ENCODE results near the gene TNFRSF18. TPM values are rescaled to one million over a fixed set of nuclear protein-coding genes. Genes with fewer than 3 reads are reported as not detected.
A peak's percentile ranks its signal among the peaks of the same experiment; 100 is the strongest.

The TNFRSF18 gene
- total and polyA plus RNA-seq, 5 experiments from 2014 or later: 1.5 to 2.3 (median 1.6) TPM; not detected in 2

DNA sequence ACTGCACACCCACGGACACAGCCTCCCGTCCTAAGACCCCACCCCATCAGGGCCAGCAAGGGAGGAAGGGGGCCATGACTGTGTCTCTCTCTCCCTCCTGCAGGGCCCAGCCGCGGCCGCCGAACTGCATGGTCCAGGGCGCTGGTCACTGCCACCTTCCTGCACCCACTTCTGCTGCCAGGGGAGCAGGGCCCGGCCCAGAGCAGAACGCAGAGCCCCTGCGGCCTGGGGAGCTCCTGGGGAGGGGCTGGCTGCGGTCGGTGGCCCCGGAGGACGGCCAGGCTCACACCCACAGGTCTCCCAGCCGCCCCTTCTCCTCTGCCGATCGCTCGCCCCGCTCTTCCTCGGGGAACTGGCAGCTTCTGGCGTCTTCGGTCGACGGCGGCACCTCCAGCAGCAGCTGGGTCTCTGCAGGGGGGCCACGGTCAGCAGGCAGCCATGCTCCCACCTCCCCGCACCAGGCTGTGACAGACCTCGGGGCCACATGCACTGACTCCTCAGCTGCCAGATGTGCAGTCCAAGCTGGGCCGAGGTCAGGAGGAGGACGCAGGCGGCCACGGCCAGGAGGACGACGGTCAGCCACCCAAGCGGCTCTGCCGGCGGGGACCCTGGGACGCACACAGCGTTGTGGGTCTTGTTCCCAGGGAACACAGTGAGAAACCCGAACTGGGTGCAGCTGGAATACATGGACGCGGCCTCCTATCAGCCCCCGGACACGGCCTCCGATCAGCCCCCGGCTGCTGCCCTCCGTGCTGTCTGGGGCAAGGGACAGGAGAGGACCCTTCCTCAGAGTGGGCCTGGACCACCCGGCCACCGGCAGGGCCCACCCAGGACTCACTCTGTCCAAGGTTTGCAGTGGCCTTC lies 2.6 kb downstream of the TNFRSF18 start:
- POLR2A ChIA-PET: no interaction called here
- DNase-seq: peak in 2 of 10 donors; percentile 4 to 58
- H3K27me3 Mint-ChIP-seq: peaks cover 0 to 8% (median 0%) of the 10 kb centered on the region in 5 donors

GRCh38 chr1:1202831-1203560 lies 3.4 kb downstream of the TNFRSF18 start:
- peaks cover 2 to 18% (median 14%) of the 10 kb centered on the region in 4 donors for H3K4me1 Mint-ChIP-seq
- no peaks in the 10 kb centered on the region for H3K9me3 Mint-ChIP-seq
- no peaks in the 10 kb centered on the region for H3K36me3 Mint-ChIP-seq
- peaks cover 0 to 4% (median 0%) of the 10 kb centered on the region in 5 donors for H3K27me3 Mint-ChIP-seq
- peak overlapping the region in 2 of 10 donors; percentile 20 to 24 for H3K27ac Mint-ChIP-seq
- POLR2A ChIA-PET: no interaction called here
- H3K4me3 Mint-ChIP-seq: no peak overlapping the region
- DNase-seq: peak in 2 of 10 donors; percentile 10 to 62
- no peak for ATAC-seq

More for the DNA sequence above, 2.6 kb downstream of the TNFRSF18 start:
- Mint-ChIP-seq H3K4me3 (no peak overlapping the region), H3K36me3 (no peaks in the 10 kb centered on the region), H3K27ac (peak overlapping the region in 3 of 10 donors; percentile 20 to 68 (median 24)), H3K9me3 (no peaks in the 10 kb centered on the region), H3K4me1 (peaks cover 5 to 24% (median 20%) of the 10 kb centered on the region in 4 donors)
- ATAC-seq: no peak

DNA sequence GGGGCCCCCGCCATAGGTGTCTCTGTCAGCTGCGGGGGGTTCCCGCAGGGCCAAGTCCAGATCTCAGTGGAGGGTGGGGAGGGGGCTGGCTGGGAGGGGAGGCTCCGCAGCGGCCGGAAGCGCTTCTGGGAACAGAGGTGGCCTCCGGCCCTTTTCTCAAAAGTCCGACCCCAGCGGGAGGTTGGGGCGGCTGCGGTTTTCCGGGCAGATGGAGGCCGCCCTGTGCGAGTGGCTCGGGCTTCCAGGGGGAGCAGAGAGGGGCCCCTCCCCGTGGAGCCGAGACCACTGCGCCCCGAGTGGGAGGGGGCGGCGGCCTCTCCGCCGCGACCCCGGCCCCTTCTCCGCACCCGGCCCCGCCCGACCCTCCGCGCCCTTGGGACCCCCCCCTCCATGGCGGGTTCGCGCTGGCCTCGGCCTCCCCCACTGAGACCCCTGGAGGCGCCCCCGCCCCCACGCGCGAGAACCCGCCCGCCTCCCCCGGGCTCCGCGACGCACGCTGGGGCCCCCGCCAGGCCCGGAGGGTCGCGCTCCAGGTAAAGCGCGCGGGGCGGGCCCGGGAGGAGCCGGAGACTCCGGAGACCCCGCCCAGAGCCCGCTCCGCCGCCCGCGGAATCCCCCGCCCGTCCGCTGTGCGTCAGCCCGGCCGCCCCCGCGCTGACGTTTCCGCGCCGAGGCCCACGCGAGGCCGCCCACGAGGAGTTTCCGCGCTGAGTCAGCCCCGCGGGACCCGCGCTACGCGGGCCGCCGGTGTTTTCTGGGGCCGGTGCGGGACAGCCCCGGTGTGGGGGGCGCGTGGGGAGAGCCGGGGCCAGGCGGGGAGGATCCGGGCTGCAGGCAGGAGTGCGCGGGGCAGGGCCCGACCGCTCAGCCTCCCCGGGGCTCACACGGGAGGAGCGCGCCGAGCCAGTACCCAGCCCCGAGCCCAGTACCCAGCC lies 5.2 kb downstream of the TNFRSF18 start:
- H3K27ac Mint-ChIP-seq: peak overlapping the region in 4 of 10 donors; percentile 58 to 91 (median 68)
- H3K4me1 Mint-ChIP-seq: peaks cover 0 to 9% (median 6%) of the 10 kb centered on the region in 4 donors
- peaks cover 0 to 1% (median 0%) of the 10 kb centered on the region in 9 donors for H3K9me3 Mint-ChIP-seq
- H3K4me3 Mint-ChIP-seq: peak overlapping the region in 7 of 10 donors; percentile 40 to 69 (median 53)
- DNase-seq (peak; percentile 76 to 89 (median 84)), ATAC-seq (peak; percentile 87 to 89)
- H3K36me3 Mint-ChIP-seq: no peaks in the 10 kb centered on the region
- POLR2A ChIA-PET: interaction anchor here (0.7 kb wide), 1 partner anchor 9 kb away, joined by 3 read pairs; no protein-coding TSS in a partner anchor
- no peaks in the 10 kb centered on the region for H3K27me3 Mint-ChIP-seq

- Mint-ChIP-seq H3K27ac (peak overlapping the region in 9 of 10 donors; percentile 46 to 94 (median 76)), H3K4me3 (peak overlapping the region; percentile 45 to 76 (median 57)), H3K9me3 (peaks cover 0 to 4% (median under 1%) of the 10 kb centered on the region in 9 donors), H3K27me3 (no peaks in the 10 kb centered on the region), H3K4me1 (peaks cover 0 to 9% (median 3%) of the 10 kb centered on the region in 4 donors), H3K36me3 (peaks cover 0 to 2% (median under 1%) of the 10 kb centered on the region in 3 donors)
- DNase-seq: peak in 1 of 10 donors; percentile 63
- POLR2A ChIA-PET: interaction anchor here (0.7 kb wide), 1 partner anchor 10 kb away, joined by 3 read pairs; no protein-coding TSS in a partner anchor
- no peak for ATAC-seq
Measured at GRCh38 chr1:1199961-1200875, 6.2 kb downstream of the TNFRSF18 start.

DNA sequence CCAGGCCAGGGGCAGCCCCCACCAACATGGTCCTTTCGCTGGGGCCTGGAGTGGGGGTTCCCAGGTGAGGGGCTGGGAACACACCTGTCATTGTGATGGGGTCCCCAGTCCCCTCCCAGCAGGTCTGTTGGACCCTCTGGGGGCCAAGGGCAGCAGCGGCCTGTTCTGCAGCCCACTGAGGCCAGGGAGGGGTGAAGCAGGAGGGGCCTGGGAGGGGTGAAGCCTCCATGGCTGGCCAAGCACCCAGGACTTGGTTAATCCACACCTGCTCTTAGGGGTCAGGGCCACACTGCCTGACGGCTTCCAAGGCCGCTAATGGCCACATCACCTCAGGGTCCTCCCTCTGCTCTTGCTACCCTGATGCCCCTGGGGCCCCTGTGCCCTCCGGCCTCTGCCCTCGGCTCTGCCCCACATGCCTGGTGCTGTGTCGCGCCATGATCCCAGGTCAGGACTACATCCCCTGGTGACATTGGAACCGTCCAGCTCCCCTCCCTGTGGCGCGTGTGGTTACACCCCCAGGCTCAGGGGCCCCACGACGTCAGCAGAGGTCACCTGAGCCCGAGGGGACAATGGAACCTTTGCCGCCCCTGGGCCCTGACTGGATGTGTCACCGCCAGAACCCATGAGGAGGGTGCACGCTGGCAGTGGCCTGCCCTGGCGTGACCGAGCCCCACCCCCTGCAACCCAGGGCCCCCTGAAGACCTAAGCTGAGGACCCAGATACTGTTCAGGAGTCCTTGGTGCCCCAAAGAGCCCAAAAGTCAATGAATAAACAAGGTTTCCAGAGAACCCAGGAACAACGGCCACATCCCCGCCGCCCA lies 7.0 kb downstream of the TNFRSF18 start:
- peaks cover 0 to 10% (median 2%) of the 10 kb centered on the region in 3 donors for H3K36me3 Mint-ChIP-seq
- ATAC-seq (no peak), DNase-seq (peak in 2 of 10 donors; percentile 3 to 57)
- POLR2A ChIA-PET: no interaction called here
- H3K27ac Mint-ChIP-seq: peak overlapping the region in 9 of 10 donors; percentile 46 to 94 (median 76)
- peak overlapping the region in 9 of 10 donors; percentile 34 to 76 (median 53) for H3K4me3 Mint-ChIP-seq
- H3K9me3 Mint-ChIP-seq: peaks cover 0 to 13% (median 7%) of the 10 kb centered on the region in 9 donors
- peaks cover 0 to 9% (median 3%) of the 10 kb centered on the region in 4 donors for H3K4me1 Mint-ChIP-seq
- H3K27me3 Mint-ChIP-seq: no peaks in the 10 kb centered on the region

GRCh38 chr1:1198423-1199140 lies 7.8 kb downstream of the TNFRSF18 start:
- peaks cover 0 to 16% (median 7%) of the 10 kb centered on the region in 9 donors for H3K9me3 Mint-ChIP-seq
- no peaks in the 10 kb centered on the region for H3K27me3 Mint-ChIP-seq
- H3K27ac Mint-ChIP-seq: no peak overlapping the region
- DNase-seq (peak in 3 of 10 donors; percentile 0 to 55 (median 5)), ATAC-seq (no peak)
- POLR2A ChIA-PET: no interaction called here
- H3K4me1 Mint-ChIP-seq: peaks cover 0 to 9% (median 3%) of the 10 kb centered on the region in 4 donors
- H3K36me3 Mint-ChIP-seq: peaks cover 0 to 11% (median 2%) of the 10 kb centered on the region in 3 donors
- H3K4me3 Mint-ChIP-seq: peak overlapping the region in 1 of 10 donors; percentile 56

DNA sequence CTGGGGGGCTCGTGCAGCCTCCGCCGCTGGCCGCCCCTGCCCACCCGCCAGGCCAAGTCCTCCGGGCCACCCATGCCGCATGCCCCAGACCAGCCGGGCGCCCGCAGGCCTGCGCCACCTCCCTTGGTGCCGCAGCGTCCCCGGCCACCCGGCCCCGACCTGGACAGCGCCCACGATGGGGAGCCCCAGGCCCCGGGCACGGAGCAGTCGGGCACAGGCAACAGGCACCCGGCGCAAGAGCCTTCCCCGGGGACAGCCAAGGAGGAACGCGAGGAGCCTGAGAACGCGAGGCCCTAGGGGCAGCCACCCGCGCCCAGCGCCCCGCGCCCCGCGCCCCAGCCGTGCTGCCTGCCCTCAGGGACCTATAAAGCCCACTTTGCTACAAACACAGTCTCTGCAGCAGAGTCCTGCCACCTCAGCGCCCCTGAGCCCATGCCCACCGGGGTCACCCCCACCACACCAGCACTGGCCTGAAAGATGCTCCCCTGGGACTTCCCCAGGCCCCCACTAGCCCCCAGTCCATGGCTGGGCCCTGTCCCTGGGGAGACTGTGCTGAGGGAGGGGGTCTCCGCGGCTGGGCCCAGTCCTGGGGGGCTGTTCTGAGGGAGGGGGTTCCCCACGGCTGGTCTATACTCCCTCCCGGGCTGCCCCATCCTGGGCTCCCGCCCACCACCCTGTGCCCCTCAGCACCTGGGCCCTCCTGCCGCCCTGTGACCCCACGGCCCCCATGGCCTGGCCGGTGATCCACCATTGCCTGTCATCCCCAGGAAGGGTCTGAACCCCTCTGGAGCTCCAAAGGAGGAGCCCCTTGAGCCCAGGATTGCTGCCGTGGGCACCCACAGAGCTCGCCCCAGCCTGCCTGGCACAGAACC lies 8.6 kb downstream of the TNFRSF18 start:
- no peak for ATAC-seq
- Mint-ChIP-seq H3K4me1 (peaks cover 0 to 9% (median 3%) of the 10 kb centered on the region in 4 donors), H3K27me3 (no peaks in the 10 kb centered on the region), H3K9me3 (peaks cover 0 to 16% (median 7%) of the 10 kb centered on the region in 9 donors), H3K36me3 (peaks cover 0 to 11% (median 2%) of the 10 kb centered on the region in 3 donors), H3K4me3 (no peak overlapping the region), H3K27ac (no peak overlapping the region)
- POLR2A ChIA-PET: interaction anchor here (0.6 kb wide), 1 partner anchor 268 kb away, joined by 4 read pairs; no protein-coding TSS in a partner anchor
- DNase-seq: peak in 2 of 10 donors; percentile 0 to 3

- H3K36me3 Mint-ChIP-seq: peaks cover 0 to 12% (median 2%) of the 10 kb centered on the region in 3 donors
- ATAC-seq: no peak
- H3K9me3 Mint-ChIP-seq: peaks cover 0 to 17% (median 7%) of the 10 kb centered on the region in 9 donors
- peaks cover 0 to 9% (median 3%) of the 10 kb centered on the region in 4 donors for H3K4me1 Mint-ChIP-seq
- H3K27me3 Mint-ChIP-seq: peaks cover 0 to under 1% (median 0%) of the 10 kb centered on the region in 5 donors
- no peak for DNase-seq
- no peak overlapping the region for H3K4me3 Mint-ChIP-seq
- H3K27ac Mint-ChIP-seq: peak overlapping the region in 1 of 10 donors; percentile 43
- POLR2A ChIA-PET: interaction anchor here (0.6 kb wide), 1 partner anchor 269 kb away, joined by 4 read pairs; no protein-coding TSS in a partner anchor
Measured at GRCh38 chr1:1197188-1197500, 9.2 kb downstream of the TNFRSF18 start.
